ENCODE measurements around the gene SNX33. TPM values are rescaled to one million over a fixed set of nuclear protein-coding genes. Genes with fewer than 3 reads are reported as not detected.
A peak's percentile ranks its signal among the peaks of the same experiment; 100 is the strongest.

Gene SNX33
- total RNA-seq, 2 donors from 2014 or later, result 2.6 to 12.1 TPM

GRCh38 chr15:75650908-75651809 lies 3.4 kb downstream of the SNX33 start:
- no peaks in the 10 kb centered on the region for H3K27me3 Mint-ChIP-seq
- no peaks in the 10 kb centered on the region for H3K9me3 Mint-ChIP-seq
- peak overlapping the region; percentile 87 for H3K4me3 Mint-ChIP-seq
- ATAC-seq (replicated peaks), result peak; percentile 41
- H3K4me1 Mint-ChIP-seq, result peaks cover 20% of the 10 kb centered on the region
- peak overlapping the region; percentile 80 for H3K27ac Mint-ChIP-seq
- no peaks in the 10 kb centered on the region for H3K36me3 Mint-ChIP-seq (ENCODE audit: low read depth)

- Mint-ChIP-seq H3K27me3 (no peaks in the 10 kb centered on the region), H3K36me3 (ENCODE audit: low read depth) (no peaks in the 10 kb centered on the region), H3K9me3 (no peaks in the 10 kb centered on the region), H3K4me3 (peak overlapping the region; percentile 87), H3K4me1 (peaks cover 20% of the 10 kb centered on the region), H3K27ac (peak overlapping the region; percentile 80)
- no peak for ATAC-seq (replicated peaks)
Measured at GRCh38 chr15:75651810-75652543, 4.3 kb downstream of the SNX33 start.

GRCh38 chr15:75653347-75653913 lies 5.7 kb downstream of the SNX33 start:
- H3K4me3 Mint-ChIP-seq, result no peak overlapping the region
- no peaks in the 10 kb centered on the region for H3K9me3 Mint-ChIP-seq
- ATAC-seq (replicated peaks), result no peak
- no peaks in the 10 kb centered on the region for H3K36me3 Mint-ChIP-seq (ENCODE audit: low read depth)
- H3K27ac Mint-ChIP-seq, result peak overlapping the region; percentile 80
- no peaks in the 10 kb centered on the region for H3K27me3 Mint-ChIP-seq
- peaks cover 20% of the 10 kb centered on the region for H3K4me1 Mint-ChIP-seq

- Mint-ChIP-seq H3K36me3 (ENCODE audit: low read depth) (no peaks in the 10 kb centered on the region), H3K27me3 (no peaks in the 10 kb centered on the region)
- no peak for ATAC-seq (replicated peaks)
Measured at GRCh38 chr15:75654201-75654907, 6.6 kb downstream of the SNX33 start.

DNA sequence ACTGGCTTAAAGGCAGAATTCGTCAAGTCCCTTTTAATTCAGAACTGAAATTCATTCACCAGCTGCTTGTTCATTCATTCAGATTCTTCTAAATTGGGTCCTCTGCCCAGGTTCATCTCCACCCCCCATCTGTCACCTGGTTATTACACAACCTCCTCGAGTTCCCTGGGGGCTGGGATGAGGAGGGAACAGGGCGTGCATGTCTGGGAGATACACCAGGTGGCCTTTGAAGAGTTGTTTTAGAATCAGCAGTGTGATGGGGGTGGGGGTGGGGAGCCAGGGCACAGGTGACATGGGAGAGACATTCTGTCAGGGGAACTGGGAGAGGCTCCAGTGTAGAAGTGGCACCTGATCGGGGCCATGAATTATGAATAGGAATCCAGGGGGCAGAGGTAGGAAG lies 8.2 kb downstream of the SNX33 start:
- peaks cover 10% of the 10 kb centered on the region for H3K4me1 Mint-ChIP-seq
- no peak overlapping the region for H3K27ac Mint-ChIP-seq
- H3K27me3 Mint-ChIP-seq, result no peaks in the 10 kb centered on the region
- no peaks in the 10 kb centered on the region for H3K9me3 Mint-ChIP-seq
- no peak overlapping the region for H3K4me3 Mint-ChIP-seq
- no peaks in the 10 kb centered on the region for H3K36me3 Mint-ChIP-seq (ENCODE audit: low read depth)
- no peak for ATAC-seq (replicated peaks)

More at GRCh38 chr15:75654201-75654907, 6.6 kb downstream of the SNX33 start:
- Mint-ChIP-seq H3K4me3 (no peak overlapping the region), H3K27ac (no peak overlapping the region), H3K4me1 (peaks cover 20% of the 10 kb centered on the region), H3K9me3 (no peaks in the 10 kb centered on the region)

DNA sequence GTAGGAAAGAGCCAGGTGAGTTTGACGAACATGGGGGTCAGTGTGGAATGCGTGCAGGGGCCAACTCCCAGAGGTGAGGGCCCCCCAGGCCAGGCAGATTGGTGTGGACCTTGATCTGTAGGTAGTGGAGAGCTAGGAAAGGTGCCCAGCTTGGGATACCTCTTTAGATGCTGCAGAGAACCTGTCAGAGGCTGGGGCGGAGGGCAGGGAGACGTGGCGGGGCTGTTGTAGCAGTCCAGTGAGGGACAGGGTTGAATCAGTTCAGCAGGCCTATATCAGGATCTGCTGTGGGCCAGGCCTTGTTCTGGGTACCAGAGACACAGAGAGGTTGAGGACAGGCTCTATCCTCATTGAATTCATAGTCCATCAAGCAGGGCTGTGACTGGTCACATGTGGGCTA lies 8.6 kb downstream of the SNX33 start:
- no peak for ATAC-seq (replicated peaks)
- H3K27me3 Mint-ChIP-seq, result no peaks in the 10 kb centered on the region
- peaks cover 6% of the 10 kb centered on the region for H3K4me1 Mint-ChIP-seq
- H3K9me3 Mint-ChIP-seq, result no peaks in the 10 kb centered on the region
- H3K36me3 Mint-ChIP-seq (ENCODE audit: low read depth), result no peaks in the 10 kb centered on the region
- H3K4me3 Mint-ChIP-seq, result no peak overlapping the region
- H3K27ac Mint-ChIP-seq, result no peak overlapping the region

- no peak for ATAC-seq (replicated peaks)
- Mint-ChIP-seq H3K9me3 (no peaks in the 10 kb centered on the region), H3K4me1 (peaks cover 3% of the 10 kb centered on the region), H3K4me3 (no peak overlapping the region), H3K27ac (no peak overlapping the region), H3K27me3 (no peaks in the 10 kb centered on the region), H3K36me3 (ENCODE audit: low read depth) (no peaks in the 10 kb centered on the region)
Measured at GRCh38 chr15:75656813-75657212, 9.1 kb downstream of the SNX33 start.

GRCh38 chr15:75659141-75659771 lies 11.5 kb downstream of the SNX33 start:
- Mint-ChIP-seq H3K27ac (peak overlapping the region; percentile 61), H3K4me1 (no peaks in the 10 kb centered on the region), H3K27me3 (no peaks in the 10 kb centered on the region), H3K36me3 (ENCODE audit: low read depth) (no peaks in the 10 kb centered on the region), H3K9me3 (no peaks in the 10 kb centered on the region), H3K4me3 (no peak overlapping the region)
- ATAC-seq (replicated peaks), result no peak

- no peaks in the 10 kb centered on the region for H3K27me3 Mint-ChIP-seq
Measured at GRCh38 chr15:75659928-75660645, 12.4 kb downstream of the SNX33 start.

DNA sequence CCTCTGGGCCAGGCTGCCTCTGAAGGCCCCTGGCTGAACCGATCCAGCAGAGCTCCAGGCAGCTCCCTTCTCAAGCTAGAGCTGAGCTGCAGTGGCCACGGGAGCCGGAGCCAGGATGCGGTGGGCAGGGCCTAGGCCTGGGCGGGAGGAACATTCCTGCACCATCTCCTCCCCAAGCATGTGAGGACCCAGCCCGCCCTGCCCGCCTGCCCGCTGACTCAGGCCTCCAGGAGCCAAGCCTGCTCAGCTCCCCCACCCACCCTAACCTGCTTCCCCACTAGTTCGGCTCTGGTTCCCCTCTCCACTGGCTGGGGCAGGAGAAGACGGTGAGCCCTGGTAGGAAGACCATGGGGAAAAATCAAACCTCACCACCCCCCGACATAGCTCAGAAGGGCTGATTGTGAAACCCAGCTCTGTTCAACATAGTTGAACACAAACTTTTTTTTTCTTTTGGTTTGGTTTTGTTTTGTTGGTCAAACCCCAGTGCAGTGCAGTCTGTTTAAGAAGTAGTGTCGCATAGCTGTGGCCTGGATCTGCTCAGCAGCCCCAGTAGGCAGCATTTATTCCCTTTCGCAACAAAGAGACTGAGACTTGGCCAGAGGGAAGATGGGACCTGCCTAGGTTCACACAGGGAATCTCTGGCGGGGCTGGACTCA lies 13.5 kb downstream of the SNX33 start:
- Mint-ChIP-seq H3K36me3 (ENCODE audit: low read depth) (no peaks in the 10 kb centered on the region), H3K27ac (no peak overlapping the region), H3K9me3 (no peaks in the 10 kb centered on the region), H3K27me3 (no peaks in the 10 kb centered on the region), H3K4me3 (no peak overlapping the region), H3K4me1 (no peaks in the 10 kb centered on the region)
- no peak for ATAC-seq (replicated peaks)

More at GRCh38 chr15:75659928-75660645, 12.4 kb downstream of the SNX33 start:
- no peaks in the 10 kb centered on the region for H3K36me3 Mint-ChIP-seq (ENCODE audit: low read depth)
- no peak overlapping the region for H3K4me3 Mint-ChIP-seq
- no peak for ATAC-seq (replicated peaks)
- H3K27ac Mint-ChIP-seq, result no peak overlapping the region
- H3K9me3 Mint-ChIP-seq, result no peaks in the 10 kb centered on the region
- H3K4me1 Mint-ChIP-seq, result no peaks in the 10 kb centered on the region

- Mint-ChIP-seq H3K4me1 (no peaks in the 10 kb centered on the region), H3K27ac (no peak overlapping the region), H3K36me3 (ENCODE audit: low read depth) (no peaks in the 10 kb centered on the region), H3K9me3 (no peaks in the 10 kb centered on the region), H3K4me3 (no peak overlapping the region), H3K27me3 (no peaks in the 10 kb centered on the region)
- ATAC-seq (replicated peaks), result no peak
Measured at GRCh38 chr15:75661756-75662140, 14.0 kb downstream of the SNX33 start.

GRCh38 chr15:75662823-75663519 lies 15.3 kb downstream of the SNX33 start:
- H3K4me1 Mint-ChIP-seq, result no peaks in the 10 kb centered on the region
- ATAC-seq (replicated peaks), result no peak
- H3K27ac Mint-ChIP-seq, result no peak overlapping the region
- H3K4me3 Mint-ChIP-seq, result no peak overlapping the region
- H3K9me3 Mint-ChIP-seq, result no peaks in the 10 kb centered on the region
- H3K36me3 Mint-ChIP-seq (ENCODE audit: low read depth), result no peaks in the 10 kb centered on the region
- H3K27me3 Mint-ChIP-seq, result no peaks in the 10 kb centered on the region

Data from activated T-helper 17 cell treated with anti-CD3 and anti-CD28 coated beads, Interleukin-2, amount 50 U/mL, for 72 hours (primary cell).